Loucy (cell line): Measurements from ENCODE around the gene PAFAH1B2.

Source experiments
- H2AFZ ChIP-seq: fragments of 200-600 bp; sonication (generic); 2 replicates; pipeline ENCODE4 v1.6.0; 2016; ENCODE audit warnings: antibody characterized with exemption, mild to moderate bottlenecking, low read length, moderate library complexity
- H3F3A ChIP-seq: fragments of 200-600 bp; 2 replicates; pipeline ENCODE4 v1.6.0; 2016; ENCODE audit warnings: antibody characterized with exemption, low read depth, mild to moderate bottlenecking
- H3K27me3 ChIP-seq: fragments of 200-600 bp; sonication (generic); 2 replicates; pipeline ENCODE4 v1.6.1; 2014; ENCODE audit warnings: low read length, mild to moderate bottlenecking; ENCODE audit not compliant: insufficient read depth, poor library complexity, severe bottlenecking
- H3K36me3 ChIP-seq: fragments of 200-600 bp; sonication (generic); 2 replicates; pipeline ENCODE4 v1.6.1; 2016; ENCODE audit warnings: low read length; ENCODE audit not compliant: insufficient read depth
- H3K4me1 ChIP-seq: fragments of 200-600 bp; sonication (generic); 2 replicates; pipeline ENCODE4 v1.5.1; 2014; ENCODE audit warnings: low read length, mild to moderate bottlenecking; ENCODE audit not compliant: insufficient read depth, poor library complexity, severe bottlenecking
- H3K4me2 ChIP-seq: fragments of 200-600 bp; sonication (generic); 2 replicates; pipeline ENCODE4 v1.6.0; 2014; ENCODE audit warnings: antibody characterized with exemption, low read length, low read depth, mild to moderate bottlenecking; ENCODE audit not compliant: poor library complexity, severe bottlenecking
- H3K4me3 ChIP-seq: fragments of 200-600 bp; sonication (generic); 2 replicates; pipeline ENCODE4 v1.5.1; 2014; ENCODE audit warnings: low read length, mild to moderate bottlenecking, mixed read lengths; ENCODE audit not compliant: poor library complexity, severe bottlenecking
- H3K79me2 ChIP-seq: fragments of 200-600 bp; sonication (generic); 2 replicates; pipeline ENCODE4 v1.6.1; 2014; ENCODE audit warnings: low read length; ENCODE audit not compliant: insufficient read depth
- H3K9ac ChIP-seq: fragments of 200-600 bp; sonication (generic); 2 replicates; pipeline ENCODE4 v1.6.0; 2014; ENCODE audit warnings: mild to moderate bottlenecking, low read depth, low read length, moderate library complexity; ENCODE audit not compliant: poor library complexity, severe bottlenecking
- H3K9me2 ChIP-seq: fragments of 200-600 bp; sonication (generic); replicated peaks from 2 replicates; pipeline ENCODE4 v1.6.1; 2016; ENCODE audit warnings: low read depth, low read length, mixed read lengths
- H3K9me3 ChIP-seq: fragments of 200-600 bp; sonication (generic); 2 replicates; pipeline ENCODE4 v1.6.1; 2014; ENCODE audit warnings: mild to moderate bottlenecking, antibody characterized with exemption, low read length, low read depth; ENCODE audit not compliant: insufficient read depth
- H4K20me1 ChIP-seq: fragments of 200-600 bp; sonication (generic); 2 replicates; pipeline ENCODE4 v1.6.0; 2014; ENCODE audit warnings: antibody characterized with exemption, low read length, mild to moderate bottlenecking; ENCODE audit not compliant: insufficient read depth, poor library complexity, severe bottlenecking
- EZH2phosphoT487 ChIP-seq: fragments of 200-600 bp; IDR thresholded peaks from 2 replicates; pipeline ENCODE4 v1.6.1; 2018; ENCODE audit warnings: antibody characterized with exemption, mild to moderate bottlenecking, moderate library complexity, borderline replicate concordance
- TF ChIP-seq, protein P1 (sequence below): fragments of 200-600 bp; sonication (generic); conservative IDR thresholded peaks from 2 replicates; pipeline ENCODE4 v1.5.1; 2014; ENCODE audit warnings: mild to moderate bottlenecking, antibody characterized with exemption, low read length

Gene PAFAH1B2

DNA sequence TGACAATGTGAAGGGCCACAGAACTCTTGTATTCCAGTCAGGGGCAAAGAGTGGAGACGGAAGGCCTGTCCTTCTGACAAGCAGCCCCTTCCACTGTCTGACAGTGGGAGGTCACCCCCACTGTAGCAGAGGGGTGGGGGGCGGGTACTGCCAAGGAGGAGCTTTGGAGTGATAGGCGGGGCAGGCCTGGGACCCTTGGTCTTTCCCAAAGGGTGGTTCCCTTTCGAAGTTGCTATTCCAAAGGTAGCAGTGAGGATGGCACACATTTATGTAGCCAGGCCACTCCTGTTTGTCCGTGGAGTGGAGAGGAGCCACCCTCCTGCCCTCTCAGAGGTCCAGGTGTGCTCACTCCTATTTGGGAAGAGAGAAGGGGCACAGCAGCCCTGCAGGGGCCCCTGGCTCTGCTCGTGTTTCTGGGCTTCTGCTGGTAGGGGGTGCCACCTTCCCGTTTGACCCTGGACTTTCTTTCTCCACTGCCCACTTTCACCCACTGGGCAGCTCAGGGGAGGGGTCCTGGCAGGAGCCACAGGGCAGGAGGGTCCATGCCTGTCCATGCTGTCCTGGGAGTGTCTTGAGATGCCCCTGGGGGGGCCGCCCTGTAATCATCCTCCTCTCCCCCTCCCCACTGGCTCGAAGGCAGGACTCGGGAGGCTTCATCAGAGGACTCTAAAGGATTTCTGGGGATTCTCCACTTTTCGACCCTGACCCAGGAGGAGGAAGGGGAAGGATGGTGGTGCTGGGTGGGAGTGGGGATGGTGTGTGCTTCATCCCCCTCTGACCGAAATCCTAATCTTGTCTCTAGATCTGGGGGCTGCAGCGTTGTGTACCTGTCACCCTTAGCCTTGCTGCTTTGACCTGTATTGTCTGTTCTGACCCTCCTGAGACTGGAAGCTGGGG, 56.1 kb downstream of the PAFAH1B2 start:
- H3K4me3 ChIP-seq = no peak overlapping the region
- H2AFZ ChIP-seq = no peak overlapping the region
- no peaks in the 10 kb centered on the region for H3K9me2 ChIP-seq
- no peaks in the 10 kb centered on the region for H3K9me3 ChIP-seq
- TF ChIP-seq EZH2phosphoT487 = no peak
- TF ChIP-seq, protein P1, sequence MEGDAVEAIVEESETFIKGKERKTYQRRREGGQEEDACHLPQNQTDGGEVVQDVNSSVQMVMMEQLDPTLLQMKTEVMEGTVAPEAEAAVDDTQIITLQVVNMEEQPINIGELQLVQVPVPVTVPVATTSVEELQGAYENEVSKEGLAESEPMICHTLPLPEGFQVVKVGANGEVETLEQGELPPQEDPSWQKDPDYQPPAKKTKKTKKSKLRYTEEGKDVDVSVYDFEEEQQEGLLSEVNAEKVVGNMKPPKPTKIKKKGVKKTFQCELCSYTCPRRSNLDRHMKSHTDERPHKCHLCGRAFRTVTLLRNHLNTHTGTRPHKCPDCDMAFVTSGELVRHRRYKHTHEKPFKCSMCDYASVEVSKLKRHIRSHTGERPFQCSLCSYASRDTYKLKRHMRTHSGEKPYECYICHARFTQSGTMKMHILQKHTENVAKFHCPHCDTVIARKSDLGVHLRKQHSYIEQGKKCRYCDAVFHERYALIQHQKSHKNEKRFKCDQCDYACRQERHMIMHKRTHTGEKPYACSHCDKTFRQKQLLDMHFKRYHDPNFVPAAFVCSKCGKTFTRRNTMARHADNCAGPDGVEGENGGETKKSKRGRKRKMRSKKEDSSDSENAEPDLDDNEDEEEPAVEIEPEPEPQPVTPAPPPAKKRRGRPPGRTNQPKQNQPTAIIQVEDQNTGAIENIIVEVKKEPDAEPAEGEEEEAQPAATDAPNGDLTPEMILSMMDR = no peak
- no peaks in the 10 kb centered on the region for H3K4me1 ChIP-seq
- H3K79me2 ChIP-seq = no peaks in the 10 kb centered on the region
- no peak overlapping the region for H3K4me2 ChIP-seq
- no peaks in the 10 kb centered on the region for H3K27me3 ChIP-seq
- no peak overlapping the region for H3K9ac ChIP-seq
- no peaks in the 10 kb centered on the region for H4K20me1 ChIP-seq
- H3K36me3 ChIP-seq = peaks cover 7% of the 10 kb centered on the region; the same call in 1 of the 2 replicates
- no peaks in the 10 kb centered on the region for H3F3A ChIP-seq

DNA sequence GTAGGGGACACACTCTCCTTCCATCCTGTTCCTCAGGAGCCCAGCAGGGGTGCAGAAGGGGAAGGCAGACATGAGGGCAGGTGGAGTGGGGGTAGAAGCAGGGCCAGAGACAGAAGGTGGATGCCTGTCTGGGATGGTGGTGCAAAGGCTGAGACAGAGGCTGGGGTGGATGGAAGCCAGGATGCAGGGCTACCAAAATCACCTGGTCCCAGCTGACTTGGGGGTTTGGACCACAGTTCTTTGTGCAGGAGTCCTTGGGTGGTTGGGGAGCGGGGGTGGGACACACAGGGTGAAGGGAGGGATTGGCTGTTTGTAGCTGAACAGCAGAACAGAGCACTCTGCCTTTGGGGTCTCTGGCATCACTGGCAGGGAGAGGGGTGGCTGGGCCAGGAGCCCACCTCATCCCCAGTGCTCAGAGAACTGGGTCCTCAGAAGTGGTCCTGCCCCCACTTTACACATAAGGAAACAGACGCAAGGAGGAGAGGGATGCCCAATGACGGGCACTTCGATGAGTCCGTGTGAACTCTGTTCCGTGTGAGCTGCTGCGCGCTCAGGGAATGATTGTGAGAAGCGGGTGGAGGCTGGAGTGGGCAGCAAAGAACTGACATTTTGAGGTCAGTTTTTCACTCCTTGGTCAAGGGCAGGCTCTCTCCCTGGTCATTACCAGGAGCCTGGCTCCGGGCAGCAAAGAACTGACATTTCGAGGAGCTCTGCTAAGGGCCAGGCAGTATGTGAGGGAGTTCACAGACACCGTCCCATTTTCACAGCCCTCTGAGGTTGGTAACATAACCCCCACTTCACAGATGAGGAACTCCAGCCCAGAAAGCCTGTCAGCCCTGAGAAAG, 56.9 kb downstream of the PAFAH1B2 start:
- no peaks in the 10 kb centered on the region for H3K27me3 ChIP-seq
- no peaks in the 10 kb centered on the region for H3K9me3 ChIP-seq
- H4K20me1 ChIP-seq = no peaks in the 10 kb centered on the region
- H3K4me2 ChIP-seq = no peak overlapping the region
- H3K79me2 ChIP-seq = no peaks in the 10 kb centered on the region
- H3K9me2 ChIP-seq = no peaks in the 10 kb centered on the region
- H3K4me3 ChIP-seq = no peak overlapping the region
- H3K36me3 ChIP-seq = peaks cover 10% of the 10 kb centered on the region; the same call in 1 of the 2 replicates
- TF ChIP-seq EZH2phosphoT487 = no peak
- TF ChIP-seq, protein P1 = no peak
- H3K4me1 ChIP-seq = no peaks in the 10 kb centered on the region
- H3F3A ChIP-seq = no peaks in the 10 kb centered on the region
- H2AFZ ChIP-seq = no peak overlapping the region
- H3K9ac ChIP-seq = no peak overlapping the region

DNA sequence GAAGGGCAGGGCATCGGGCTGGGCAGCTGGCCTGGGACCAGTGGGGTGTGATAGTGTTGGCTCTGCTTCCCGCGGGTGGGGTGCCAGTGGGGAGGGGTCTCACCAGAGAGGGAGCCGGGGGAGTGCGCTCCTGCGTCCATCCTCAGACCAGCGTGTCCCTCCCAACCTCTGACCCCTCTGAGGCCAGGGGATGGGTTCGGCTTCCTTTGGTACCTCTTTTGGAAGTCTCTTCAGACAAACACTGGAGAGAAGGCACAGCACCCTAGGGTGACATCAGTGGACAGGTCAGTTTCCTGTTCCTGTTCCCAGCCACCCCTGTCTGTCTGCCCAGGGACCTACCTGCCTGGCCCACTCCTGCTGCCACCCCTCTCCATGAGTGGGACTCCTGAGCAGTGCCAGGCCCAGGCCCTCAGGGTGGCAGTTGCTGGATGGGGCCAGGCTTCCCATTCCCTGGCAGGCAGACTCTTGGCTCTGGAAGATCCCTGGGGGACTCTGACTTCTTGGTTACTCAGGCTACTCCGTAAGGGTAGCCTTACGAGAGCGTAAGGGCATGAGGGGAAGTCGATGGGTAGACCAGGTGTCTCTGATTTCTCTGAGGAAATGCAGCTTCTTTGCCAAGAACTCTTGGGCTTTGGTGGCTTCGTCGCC, 57.7 kb downstream of the PAFAH1B2 start:
- TF ChIP-seq EZH2phosphoT487 = no peak
- TF ChIP-seq, protein P1 = no peak
- no peaks in the 10 kb centered on the region for H3K79me2 ChIP-seq
- no peaks in the 10 kb centered on the region for H3K9me2 ChIP-seq
- H3K9me3 ChIP-seq = no peaks in the 10 kb centered on the region
- H3K36me3 ChIP-seq = peaks cover 10% of the 10 kb centered on the region; the same call in 1 of the 2 replicates
- H4K20me1 ChIP-seq = no peaks in the 10 kb centered on the region
- no peak overlapping the region for H3K9ac ChIP-seq
- H3K4me2 ChIP-seq = no peak overlapping the region
- H3F3A ChIP-seq = no peaks in the 10 kb centered on the region
- no peak overlapping the region for H2AFZ ChIP-seq
- no peak overlapping the region for H3K4me3 ChIP-seq
- no peaks in the 10 kb centered on the region for H3K27me3 ChIP-seq
- no peaks in the 10 kb centered on the region for H3K4me1 ChIP-seq
